MCF 10A (cell line): ENCODE data around the gene ARHGAP4. TPM values are rescaled to one million over a fixed set of nuclear protein-coding genes. Genes with fewer than 3 reads are reported as not detected.
A peak's percentile ranks its signal among the peaks of the same experiment; 100 is the strongest.

ENCODE experiments used
- BruUV-seq: library from RNA; stranded (reverse); fragments of 400-500 nt; replicated peaks from 2 replicates; lab custom pipeline; 2021; lab: Mats Ljungman, UMichigan
- CTCF ChIA-PET: fragments of 300-600 bp; sonication (Branson Sonifier 250); formaldehyde crosslinking; extraction: SDS; loops from one replicate; lab custom pipeline; 2021; ENCODE audit warnings: antibody characterized with exemption, inconsistent platforms; lab: Yijun Ruan, JAX
- POLR2A ChIA-PET: fragments of 300-600, 350-650 bp; sonication (Branson Sonifier 250); formaldehyde crosslinking; extraction: SDS; loops from one replicate; lab custom pipeline; 2020; ENCODE audit warnings: antibody characterized with exemption, inconsistent platforms; lab: Yijun Ruan, JAX
- DNase-seq: peaks from one replicate; pipeline ENCODE4 v3.0.0-alpha.2; 2018; ENCODE audit not compliant: unreplicated experiment
- H3K27ac Mint-ChIP-seq: one replicate; pipeline ENCODE4 v1.8.0; 2022; ENCODE audit warnings: mild to moderate bottlenecking, low read depth, mixed read lengths; ENCODE audit not compliant: unreplicated experiment
- H3K27me3 Mint-ChIP-seq: one replicate; pipeline ENCODE4 v1.8.0; 2022; ENCODE audit warnings: mixed read lengths; ENCODE audit not compliant: insufficient read depth, unreplicated experiment
- H3K36me3 Mint-ChIP-seq: one replicate; pipeline ENCODE4 v1.8.0; 2022; ENCODE audit warnings: mild to moderate bottlenecking, moderate library complexity, mixed read lengths; ENCODE audit not compliant: insufficient read depth, unreplicated experiment
- H3K4me1 Mint-ChIP-seq: one replicate; pipeline ENCODE4 v1.8.0; 2022; ENCODE audit warnings: mixed read lengths; ENCODE audit not compliant: insufficient read depth, unreplicated experiment
- H3K4me3 Mint-ChIP-seq: one replicate; pipeline ENCODE4 v1.8.0; 2022; ENCODE audit warnings: mild to moderate bottlenecking, moderate library complexity, mixed read lengths; ENCODE audit not compliant: unreplicated experiment
- H3K9me3 Mint-ChIP-seq: one replicate; pipeline ENCODE4 v1.8.0; 2022; ENCODE audit warnings: mixed read lengths; ENCODE audit not compliant: unreplicated experiment
- intact Hi-C: fragments of 100-400 bp; cut with micrococcal nuclease; formaldehyde crosslinking; loops from 2 replicates; pipeline ENCODE4 v1.14.1; 2022
- total RNA-seq: library from RNA; stranded (reverse); gene quantifications from 2 replicates; pipeline ENCODE4 v1.2.3, GENCODE V29; 2022
- TF ChIP-seq, protein P1 (sequence below): fragments of 200-600 bp; IDR thresholded peaks from one replicate; pipeline ENCODE4 v1.8.0; 2022; ENCODE audit warnings: antibody characterized with exemption, mild to moderate bottlenecking; ENCODE audit not compliant: unreplicated experiment

Gene ARHGAP4
- total RNA-seq, 1 experiment from 2014 or later: 2.3 TPM

DNA sequence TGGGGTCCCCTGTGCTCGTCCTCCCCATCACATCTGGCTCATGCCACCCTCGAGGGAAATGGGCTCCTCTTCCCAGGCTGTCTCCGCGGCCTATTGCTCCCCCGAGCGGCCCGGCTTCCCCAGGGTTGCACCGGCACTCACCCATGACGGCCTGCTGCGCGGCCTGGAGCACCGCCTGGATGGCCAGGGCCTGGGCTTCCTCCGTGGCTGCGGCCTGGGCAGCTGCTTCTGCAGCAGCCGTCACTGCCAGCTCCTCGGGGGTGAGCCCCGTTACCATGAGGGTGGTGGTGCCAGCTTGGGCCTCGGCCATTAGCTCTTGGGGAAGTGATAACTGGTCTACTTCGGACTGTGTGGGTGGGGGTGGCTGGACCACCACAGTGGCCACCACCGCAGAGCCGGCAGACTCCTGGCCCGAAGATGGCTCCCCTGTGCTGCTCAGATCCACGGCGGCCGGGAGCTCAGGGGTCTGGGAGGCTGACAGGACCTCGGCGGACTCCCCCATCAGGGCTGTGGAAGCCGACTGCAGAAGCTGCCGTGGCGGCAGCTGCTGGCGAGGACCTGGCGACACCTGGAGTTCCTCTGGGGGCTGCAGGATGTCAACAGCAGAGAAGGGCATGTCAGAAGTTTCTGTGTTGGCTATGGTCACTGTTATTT, 26.4 kb upstream of the ARHGAP4 start:
- CTCF ChIA-PET: interaction anchor here (0.6 to 4.2 kb wide), 15 partner anchors 12 to 995 kb away, joined by 3 to 50 read pairs (median 4); partner anchors contain the start of gene ARHGAP4
- Mint-ChIP-seq H3K36me3 (peaks cover 90% of the 10 kb centered on the region), H3K27ac (no peak overlapping the region), H3K4me3 (no peak overlapping the region), H3K27me3 (no peaks in the 10 kb centered on the region), H3K9me3 (no peaks in the 10 kb centered on the region), H3K4me1 (no peaks in the 10 kb centered on the region)
- intact Hi-C loops: loop anchor here (1.0 kb wide), 1 partner anchor 188 kb away; the partner anchor contains the start of gene PLXNB3
- TF ChIP-seq, protein P1, sequence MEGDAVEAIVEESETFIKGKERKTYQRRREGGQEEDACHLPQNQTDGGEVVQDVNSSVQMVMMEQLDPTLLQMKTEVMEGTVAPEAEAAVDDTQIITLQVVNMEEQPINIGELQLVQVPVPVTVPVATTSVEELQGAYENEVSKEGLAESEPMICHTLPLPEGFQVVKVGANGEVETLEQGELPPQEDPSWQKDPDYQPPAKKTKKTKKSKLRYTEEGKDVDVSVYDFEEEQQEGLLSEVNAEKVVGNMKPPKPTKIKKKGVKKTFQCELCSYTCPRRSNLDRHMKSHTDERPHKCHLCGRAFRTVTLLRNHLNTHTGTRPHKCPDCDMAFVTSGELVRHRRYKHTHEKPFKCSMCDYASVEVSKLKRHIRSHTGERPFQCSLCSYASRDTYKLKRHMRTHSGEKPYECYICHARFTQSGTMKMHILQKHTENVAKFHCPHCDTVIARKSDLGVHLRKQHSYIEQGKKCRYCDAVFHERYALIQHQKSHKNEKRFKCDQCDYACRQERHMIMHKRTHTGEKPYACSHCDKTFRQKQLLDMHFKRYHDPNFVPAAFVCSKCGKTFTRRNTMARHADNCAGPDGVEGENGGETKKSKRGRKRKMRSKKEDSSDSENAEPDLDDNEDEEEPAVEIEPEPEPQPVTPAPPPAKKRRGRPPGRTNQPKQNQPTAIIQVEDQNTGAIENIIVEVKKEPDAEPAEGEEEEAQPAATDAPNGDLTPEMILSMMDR: no peak
- no peak for DNase-seq
- BruUV-seq: no TSS peak
- POLR2A ChIA-PET: no interaction called here

DNA sequence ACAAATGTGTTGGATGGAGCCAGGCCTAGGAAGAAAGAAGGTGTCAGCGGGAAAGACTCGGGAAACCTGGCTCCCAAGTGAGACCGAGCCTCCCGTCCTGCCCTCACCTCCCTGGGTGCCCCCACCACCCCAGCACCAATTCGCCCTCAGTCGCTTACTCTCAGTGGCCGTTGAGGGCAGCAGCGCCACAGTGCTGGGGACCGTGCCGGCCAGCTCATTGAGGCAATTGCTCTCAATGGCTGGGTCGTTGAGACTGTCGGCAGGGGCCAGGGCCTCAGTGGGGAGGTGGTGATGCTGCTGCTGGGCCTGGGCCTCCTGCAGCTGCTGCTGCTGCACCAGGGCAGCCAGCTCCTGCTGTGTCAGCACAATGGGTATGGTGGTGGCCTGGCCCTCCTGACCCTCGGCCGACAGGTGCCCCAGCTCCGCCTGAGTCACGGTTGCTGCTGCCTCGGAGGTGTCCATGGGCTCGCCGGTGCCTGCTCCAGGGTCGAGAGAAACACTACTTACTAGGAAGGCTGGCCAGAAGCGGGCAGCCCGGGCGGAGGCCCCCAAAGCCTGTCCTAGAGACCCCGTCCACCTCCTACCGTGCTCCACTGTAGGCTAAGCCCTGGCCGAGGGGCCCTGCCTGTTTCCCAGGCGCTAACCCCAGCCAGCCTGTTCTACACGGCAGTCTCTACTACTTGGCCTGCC, 25.8 kb upstream of the ARHGAP4 start:
- Mint-ChIP-seq H3K27me3 (no peaks in the 10 kb centered on the region), H3K9me3 (no peaks in the 10 kb centered on the region), H3K27ac (no peak overlapping the region), H3K4me3 (no peak overlapping the region), H3K36me3 (peaks cover 87% of the 10 kb centered on the region), H3K4me1 (no peaks in the 10 kb centered on the region)
- POLR2A ChIA-PET: interaction anchor here (0.8 kb wide), 1 partner anchor 21 kb away, joined by 3 read pairs; the partner anchor contains the start of gene TMEM187
- DNase-seq: no peak
- CTCF ChIA-PET: interaction anchor here (0.6 to 5.6 kb wide), 13 partner anchors 10 to 995 kb away, joined by 3 to 51 read pairs (median 5); partner anchors contain the start of genes ARHGAP4 and PLXNB3
- BruUV-seq: TSS peak; percentile 7
- intact Hi-C loops: no loop called here
- TF ChIP-seq, protein P1: no peak

DNA sequence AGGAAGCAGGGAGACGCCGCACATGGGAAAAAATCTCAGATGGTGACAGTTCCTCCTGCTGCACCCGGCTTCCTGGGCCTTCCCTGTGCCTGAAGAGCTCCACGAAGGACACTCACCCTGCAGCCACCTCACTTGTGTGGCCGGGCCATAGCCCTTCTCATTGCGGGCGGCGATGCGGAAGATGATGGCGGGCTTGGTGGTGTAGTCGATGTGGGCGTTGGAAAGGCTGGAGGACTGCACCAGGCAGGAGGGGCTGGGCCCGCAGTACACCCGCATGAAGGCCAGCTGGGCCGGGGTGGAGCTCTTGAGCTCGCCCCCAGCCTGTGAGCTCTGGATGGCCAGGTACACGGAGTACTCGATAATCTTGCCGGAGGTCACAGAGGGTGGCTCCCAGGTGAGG, 24.1 kb upstream of the ARHGAP4 start:
- BruUV-seq: no TSS peak
- TF ChIP-seq, protein P1: no peak
- H3K9me3 Mint-ChIP-seq: no peaks in the 10 kb centered on the region
- no peaks in the 10 kb centered on the region for H3K4me1 Mint-ChIP-seq
- no peak overlapping the region for H3K4me3 Mint-ChIP-seq
- H3K27me3 Mint-ChIP-seq: no peaks in the 10 kb centered on the region
- H3K27ac Mint-ChIP-seq: no peak overlapping the region
- ChIA-PET POLR2A (interaction anchor here (1.1 kb wide), 1 partner anchor 22 kb away, joined by 3 read pairs; no protein-coding TSS in a partner anchor), CTCF (interaction anchor here (0.6 to 5.6 kb wide), 5 partner anchors 12 to 396 kb away, joined by 3 to 51 read pairs (median 3); partner anchors contain the start of gene PLXNB3)
- DNase-seq: no peak
- intact Hi-C loops: no loop called here
- H3K36me3 Mint-ChIP-seq: peaks cover 71% of the 10 kb centered on the region
